SK-N-SH (cell line): ENCODE measurements around the gene CX3CL1. TPM values are rescaled to one million over a fixed set of nuclear protein-coding genes. Genes with fewer than 3 reads are reported as not detected.

ENCODE experiments used
- CTCF ChIA-PET: fragments of 300-600, 350-600 bp; formaldehyde crosslinking; extraction: SDS; loops from one replicate; lab custom pipeline; 2021; lab: Yijun Ruan, JAX
- POLR2A ChIA-PET: fragments of 350-600 bp; sonication (Branson Sonifier 250); formaldehyde crosslinking; extraction: SDS; loops from one replicate; lab custom pipeline; 2020; ENCODE audit warnings: antibody characterized with exemption, inconsistent platforms; lab: Yijun Ruan, JAX
- DNase-seq: peaks from one replicate; pipeline ENCODE4 v3.0.0; 2012
- H2AFZ ChIP-seq: fragments of 200-600 bp; sonication (generic); 2 replicates; pipeline ENCODE4 v1.8.1; 2016; ENCODE audit warnings: antibody characterized with exemption, mild to moderate bottlenecking, low read depth
- H3F3A ChIP-seq: fragments of 200-600 bp; sonication (generic); replicated peaks from 2 replicates; pipeline ENCODE3; 2016; ENCODE audit warnings: antibody characterized with exemption, mild to moderate bottlenecking; ENCODE audit not compliant: insufficient read depth
- H3K27ac ChIP-seq, 2 experiments: fragments of 200-500 bp in 1 of 2; fragments of 200-600 bp in 1 of 2; sonication (Bioruptor generic) in 1 of 2; sonication (generic), shearing (Covaris generic) in 1 of 2; 2 replicates each; pipeline versions ENCODE4 v1.5.1 to v1.6.1; 2014 to 2016; ENCODE audit warnings: low read depth in 2 of 2, inconsistent platforms in 1 of 2, low read length in 1 of 2, mild to moderate bottlenecking in 1 of 2, mixed read lengths in 1 of 2
- H3K27me3 ChIP-seq: fragments of 200-600 bp; sonication (generic), shearing (Covaris generic); 2 replicates; pipeline ENCODE4 v1.6.1; 2016; ENCODE audit warnings: mixed run types; ENCODE audit not compliant: insufficient read depth
- H3K36me3 ChIP-seq, 2 experiments: fragments of 200-500 bp in 1 of 2; fragments of 200-600 bp in 1 of 2; sonication (Bioruptor generic) in 1 of 2; sonication (generic) in 1 of 2; replicated peaks in 1 of 2; 2 replicates each; pipeline versions ENCODE3 to v1.5.1; 2014 to 2016; ENCODE audit warnings: low read length in 1 of 2, mild to moderate bottlenecking in 1 of 2; ENCODE audit not compliant: insufficient read depth in 2 of 2, control insufficient read depth in 1 of 2
- H3K4me1 ChIP-seq, 2 experiments: fragments of 200-500 bp in 1 of 2; fragments of 200-600 bp in 1 of 2; sonication (Bioruptor generic) in 1 of 2; sonication (generic), shearing (Covaris generic) in 1 of 2; 2 replicates each; pipeline versions ENCODE4 v1.5.1 to v1.6.1; 2014 to 2016; ENCODE audit warnings: low read depth in 1 of 2, low read length in 1 of 2, mixed run types in 1 of 2; ENCODE audit not compliant: insufficient read depth in 2 of 2, control insufficient read depth in 1 of 2
- H3K4me2 ChIP-seq: fragments of 200-600 bp; sonication (generic), shearing (Covaris generic); 2 replicates; pipeline ENCODE4 v1.6.1; 2017; ENCODE audit warnings: mixed run types
- H3K4me3 ChIP-seq, 2 experiments: fragments of 200-500 bp in 1 of 2; fragments of 200-600 bp in 1 of 2; sonication (Bioruptor generic) in 1 of 2; sonication (generic), shearing (Covaris generic) in 1 of 2; 2 replicates each; pipeline versions ENCODE4 v1.5.1 to v1.8.1; 2014 to 2016; ENCODE audit warnings: low read depth in 2 of 2, inconsistent platforms in 1 of 2, low read length in 1 of 2, mild to moderate bottlenecking in 1 of 2, mixed read lengths in 1 of 2, moderate library complexity in 1 of 2
- H3K79me2 ChIP-seq: fragments of 200-600 bp; sonication (generic); 2 replicates; pipeline ENCODE4 v1.8.1; 2017; ENCODE audit warnings: mild to moderate bottlenecking; ENCODE audit not compliant: insufficient read depth
- H3K9ac ChIP-seq: fragments of 200-600 bp; sonication (generic); 2 replicates; pipeline ENCODE4 v1.6.1; 2017; ENCODE audit warnings: mixed run types
- H3K9me2 ChIP-seq: fragments of 200-600 bp; sonication (generic); 2 replicates; pipeline ENCODE4 v1.6.1; 2017; ENCODE audit warnings: mixed run types
- H3K9me3 ChIP-seq: fragments of 200-600 bp; sonication (generic); 2 replicates; pipeline ENCODE4 v1.6.1; 2017; ENCODE audit warnings: mixed run types, mild to moderate bottlenecking, moderate library complexity
- H4K20me1 ChIP-seq: fragments of 200-600 bp; sonication (generic); 2 replicates; pipeline ENCODE4 v1.6.1; 2017; ENCODE audit warnings: mild to moderate bottlenecking, mixed run types; ENCODE audit not compliant: insufficient read depth
- EP300 ChIP-seq, 2 experiments: IDR thresholded peaks; 2 replicates each; pipeline versions ENCODE4 v1.4.0 to v1.6.1; 2012; ENCODE audit warnings: borderline replicate concordance in 1 of 2, low read depth in 1 of 2, low read length in 1 of 2
- GABPA ChIP-seq: IDR thresholded peaks from 2 replicates; pipeline ENCODE4 v1.4.0; 2012; ENCODE audit warnings: low read depth, mild to moderate bottlenecking
- MEF2A ChIP-seq: IDR thresholded peaks from 2 replicates; pipeline ENCODE4 v1.4.0; 2012; ENCODE audit warnings: low read depth, borderline replicate concordance
- RCOR1 ChIP-seq: fragments of 150-350 bp; IDR thresholded peaks from 2 replicates; pipeline ENCODE4 v1.6.1; 2017; ENCODE audit warnings: antibody characterized with exemption, low read length
- RXRA ChIP-seq: IDR thresholded peaks from 2 replicates; pipeline ENCODE4 v1.4.0; 2012; ENCODE audit warnings: low read depth, mild to moderate bottlenecking, borderline replicate concordance
- SIN3A ChIP-seq: IDR thresholded peaks from 2 replicates; pipeline ENCODE4 v1.6.1; 2012; ENCODE audit warnings: low read depth, mild to moderate bottlenecking, low read length, moderate library complexity, borderline replicate concordance
- TAF1 ChIP-seq: IDR thresholded peaks from 2 replicates; pipeline ENCODE4 v1.6.1; 2012; ENCODE audit warnings: low read depth, mild to moderate bottlenecking, low read length, moderate library complexity, borderline replicate concordance
- WGBS: methylation state at CpG from one replicate; pipeline ENCODE4 v1.1.6; 2017; ENCODE audit warnings: low lambda C conversion rate; 5-methylcytosine and 5-hydroxymethylcytosine counted together
- polyA plus RNA-seq, 3 experiments: library from polyadenylated mRNA; depleted of rRNA; stranded (reverse); fragments of >200 nt; gene quantifications; 2 replicates each; pipeline ENCODE4 v1.2.3, GENCODE V29; 2012
- TF ChIP-seq, protein P1 (sequence below): IDR thresholded peaks from 2 replicates; pipeline ENCODE4 v1.6.1; 2012; ENCODE audit warnings: mild to moderate bottlenecking, low read depth, low read length, moderate library complexity

Gene CX3CL1
- polyA plus RNA-seq, 1 of the 3 experiments (the other 2 are of a cell fraction): 6.8 TPM

DNA sequence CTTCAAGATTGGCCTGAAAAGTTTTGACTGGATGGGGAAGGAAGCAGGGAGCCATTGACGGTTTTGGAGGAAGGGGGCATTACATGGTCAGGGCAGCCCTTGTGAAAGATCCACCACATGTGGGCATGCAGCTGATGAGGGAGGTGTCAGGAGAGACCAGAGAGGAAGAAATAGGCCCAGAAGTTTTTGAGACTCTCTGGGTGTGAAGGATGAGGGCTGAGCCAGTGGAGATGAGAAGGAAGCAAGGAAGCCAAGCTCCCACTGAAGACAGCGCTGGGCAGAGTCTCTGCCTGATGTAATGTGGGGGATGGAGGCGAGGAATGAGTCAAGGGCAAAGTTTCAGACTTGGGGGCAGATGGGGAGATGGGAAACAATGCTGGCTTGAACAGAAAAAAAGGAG, 32.8 kb downstream of the CX3CL1 start:
- no peaks in the 10 kb centered on the region for H3K27me3 ChIP-seq
- WGBS: 63% methylated on average over 3 of the region's 3 CpGs
- no peaks in the 10 kb centered on the region for H3K79me2 ChIP-seq
- CTCF ChIA-PET: interaction anchor here (1.2 to 3.2 kb wide), 3 partner anchors 12 to 104 kb away, joined by 3 to 15 read pairs (median 8); no protein-coding TSS in a partner anchor
- no peak for DNase-seq
- no peaks in the 10 kb centered on the region for H3K36me3 ChIP-seq
- no peaks in the 10 kb centered on the region for H3K9me2 ChIP-seq
- POLR2A ChIA-PET: no interaction called here
- H3K4me2 ChIP-seq: no peak overlapping the region
- no peaks in the 10 kb centered on the region for H3F3A ChIP-seq
- H3K4me1 ChIP-seq: peaks cover 0 to 2% of the 10 kb centered on the region in 2 experiments; a peak in 1 of 4 replicates
- TF ChIP-seq EP300 (IDR thresholded peaks at IDR 0.05; ENCODE audit: borderline replicate concordance in 1 of 2, low read depth in 1 of 2, low read length in 1 of 2) (no peak), TAF1 (no peak)
- TF ChIP-seq, protein P1, sequence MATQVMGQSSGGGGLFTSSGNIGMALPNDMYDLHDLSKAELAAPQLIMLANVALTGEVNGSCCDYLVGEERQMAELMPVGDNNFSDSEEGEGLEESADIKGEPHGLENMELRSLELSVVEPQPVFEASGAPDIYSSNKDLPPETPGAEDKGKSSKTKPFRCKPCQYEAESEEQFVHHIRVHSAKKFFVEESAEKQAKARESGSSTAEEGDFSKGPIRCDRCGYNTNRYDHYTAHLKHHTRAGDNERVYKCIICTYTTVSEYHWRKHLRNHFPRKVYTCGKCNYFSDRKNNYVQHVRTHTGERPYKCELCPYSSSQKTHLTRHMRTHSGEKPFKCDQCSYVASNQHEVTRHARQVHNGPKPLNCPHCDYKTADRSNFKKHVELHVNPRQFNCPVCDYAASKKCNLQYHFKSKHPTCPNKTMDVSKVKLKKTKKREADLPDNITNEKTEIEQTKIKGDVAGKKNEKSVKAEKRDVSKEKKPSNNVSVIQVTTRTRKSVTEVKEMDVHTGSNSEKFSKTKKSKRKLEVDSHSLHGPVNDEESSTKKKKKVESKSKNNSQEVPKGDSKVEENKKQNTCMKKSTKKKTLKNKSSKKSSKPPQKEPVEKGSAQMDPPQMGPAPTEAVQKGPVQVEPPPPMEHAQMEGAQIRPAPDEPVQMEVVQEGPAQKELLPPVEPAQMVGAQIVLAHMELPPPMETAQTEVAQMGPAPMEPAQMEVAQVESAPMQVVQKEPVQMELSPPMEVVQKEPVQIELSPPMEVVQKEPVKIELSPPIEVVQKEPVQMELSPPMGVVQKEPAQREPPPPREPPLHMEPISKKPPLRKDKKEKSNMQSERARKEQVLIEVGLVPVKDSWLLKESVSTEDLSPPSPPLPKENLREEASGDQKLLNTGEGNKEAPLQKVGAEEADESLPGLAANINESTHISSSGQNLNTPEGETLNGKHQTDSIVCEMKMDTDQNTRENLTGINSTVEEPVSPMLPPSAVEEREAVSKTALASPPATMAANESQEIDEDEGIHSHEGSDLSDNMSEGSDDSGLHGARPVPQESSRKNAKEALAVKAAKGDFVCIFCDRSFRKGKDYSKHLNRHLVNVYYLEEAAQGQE: no peak
- no peaks in the 10 kb centered on the region for H3K9me3 ChIP-seq
- no peak overlapping the region for H2AFZ ChIP-seq
- H3K9ac ChIP-seq: no peak overlapping the region
- H3K4me3 ChIP-seq: no peak overlapping the region
- no peak overlapping the region for H3K27ac ChIP-seq
- no peaks in the 10 kb centered on the region for H4K20me1 ChIP-seq

DNA sequence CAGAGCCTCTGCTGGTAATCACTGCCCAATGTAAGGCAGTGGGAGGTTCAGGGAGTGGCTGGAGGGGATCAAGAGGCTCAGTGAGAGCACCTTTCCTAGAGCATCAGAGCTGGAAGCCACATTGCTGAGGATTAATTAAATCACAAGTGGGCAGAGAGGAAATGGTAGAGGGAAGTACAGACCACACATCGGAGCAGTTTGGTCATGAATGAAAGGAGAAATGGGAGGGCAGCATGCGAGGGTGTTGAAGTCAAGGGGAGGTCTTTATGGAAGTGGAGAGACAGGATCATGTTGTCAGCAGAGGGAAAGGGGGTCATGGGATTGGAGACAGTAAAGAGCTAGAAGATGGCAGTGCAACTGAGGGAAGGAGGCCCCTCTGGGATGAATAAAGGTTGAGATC, 34.6 kb downstream of the CX3CL1 start:
- 55% methylated on average over 2 of the region's 2 CpGs for WGBS
- H3K27me3 ChIP-seq: no peaks in the 10 kb centered on the region
- H3K9me3 ChIP-seq: no peaks in the 10 kb centered on the region

More for the DNA sequence above, 34.6 kb downstream of the CX3CL1 start:
- CTCF ChIA-PET: interaction anchor here (1.0 to 3.2 kb wide), 2 partner anchors 10 to 12 kb away, joined by 3 to 15 read pairs; no protein-coding TSS in a partner anchor
- TF ChIP-seq GABPA: no peak
- no peak for TF ChIP-seq RCOR1
- no peak for TF ChIP-seq RXRA
- TF ChIP-seq, protein P1: no peak
- TF ChIP-seq SIN3A: no peak
- no peak for TF ChIP-seq MEF2A
- Histone ChIP-seq H2AFZ (no peak overlapping the region), H3K4me3 (no peak overlapping the region), H3K4me1 (peaks cover 0 to 20% of the 10 kb centered on the region in 2 experiments; a peak in 1 of 4 replicates), H3K36me3 (no peaks in the 10 kb centered on the region), H3K79me2 (no peaks in the 10 kb centered on the region), H3F3A (no peaks in the 10 kb centered on the region), H3K4me2 (no peak overlapping the region), H3K27ac (no peak overlapping the region), H4K20me1 (no peaks in the 10 kb centered on the region), H3K9me2 (no peaks in the 10 kb centered on the region), H3K9ac (no peak overlapping the region)
- POLR2A ChIA-PET: no interaction called here
- no peak for DNase-seq
